Measurements from ENCODE around the gene IL17F. TPM values are rescaled to one million over a fixed set of nuclear protein-coding genes. Genes with fewer than 3 reads are reported as not detected.

Gene IL17F
- total and polyA plus RNA-seq, 7 experiments from 2014 or later = 0.48 TPM; not detected in 6

DNA sequence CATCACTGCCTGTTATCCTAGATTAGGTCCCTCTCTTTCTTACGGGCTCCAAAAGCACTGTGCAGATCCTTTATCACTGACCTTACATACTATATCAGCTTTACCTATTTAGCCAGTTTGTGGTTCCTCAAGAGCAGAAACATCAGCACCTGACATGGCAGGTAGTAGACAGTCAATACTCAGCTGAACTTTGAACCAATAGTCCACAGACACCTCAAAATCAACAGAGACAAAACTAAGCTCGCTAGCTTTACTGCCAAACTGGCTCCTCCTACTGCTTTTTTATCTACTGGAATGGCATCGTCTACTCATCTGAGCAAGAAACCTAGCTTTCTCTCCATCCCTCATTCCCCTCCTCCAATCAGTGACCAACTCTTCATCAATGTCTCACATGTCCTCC, 52.5 kb downstream of the IL17F start:
- H3K4me1 Mint-ChIP-seq = no peaks in the 10 kb centered on the region
- H3K36me3 Mint-ChIP-seq = no peaks in the 10 kb centered on the region
- H3K27me3 Mint-ChIP-seq = peaks cover 8 to 46% (median 17%) of the 10 kb centered on the region in 5 donors
- ATAC-seq = no peak
- peaks cover 0 to 1% (median 0%) of the 10 kb centered on the region in 11 donors for H3K9me3 Mint-ChIP-seq
- POLR2A ChIA-PET = no interaction called here
- Histone ChIP-seq H3K4me3 (ENCODE audit: low read length) (no peak overlapping the region), H3K36me3 (ENCODE audit: control insufficient read depth in 2 of 3, insufficient read depth in 3 of 3, low read length in 3 of 3) (no peaks in the 10 kb centered on the region), H3K9me3 (ENCODE audit: control insufficient read depth in 2 of 3, low read length in 3 of 3) (no peaks in the 10 kb centered on the region), H3K27me3 (ENCODE audit: control insufficient read depth in 2 of 2, insufficient read depth in 2 of 2, low read length in 2 of 2) (no peaks in the 10 kb centered on the region), H3K27ac (ENCODE audit: low read depth, low read length) (no peak overlapping the region), H3K4me1 (ENCODE audit: control insufficient read depth in 2 of 2, insufficient read depth in 2 of 2, low read length in 2 of 2) (no peaks in the 10 kb centered on the region)
- DNase-seq = no peak
- CTCF ChIA-PET = interaction anchor here (0.7 kb wide), 1 partner anchor 29 kb away, joined by 3 read pairs; no protein-coding TSS in a partner anchor
- intact Hi-C loops (cut with micrococcal nuclease) = no loop called here
- H3K4me3 Mint-ChIP-seq = no peak overlapping the region
- no peak overlapping the region for H3K27ac Mint-ChIP-seq

- Histone ChIP-seq H3K27me3 (ENCODE audit: control insufficient read depth in 2 of 2, insufficient read depth in 2 of 2, low read length in 2 of 2) (no peaks in the 10 kb centered on the region), H3K36me3 (ENCODE audit: control insufficient read depth in 2 of 3, insufficient read depth in 3 of 3, low read length in 3 of 3) (no peaks in the 10 kb centered on the region), H3K9me3 (ENCODE audit: control insufficient read depth in 2 of 3, low read length in 3 of 3) (no peaks in the 10 kb centered on the region), H3K27ac (ENCODE audit: low read depth, low read length) (no peak overlapping the region), H3K4me1 (ENCODE audit: control insufficient read depth in 2 of 2, insufficient read depth in 2 of 2, low read length in 2 of 2) (no peaks in the 10 kb centered on the region), H3K4me3 (ENCODE audit: low read length) (no peak overlapping the region)
- no peak overlapping the region for H3K27ac Mint-ChIP-seq
- ChIA-PET POLR2A (no interaction called here), CTCF (no interaction called here)
- ATAC-seq (no peak), DNase-seq (no peak)
- H3K4me1 Mint-ChIP-seq = no peaks in the 10 kb centered on the region
- intact Hi-C loops (cut with micrococcal nuclease) = no loop called here
- H3K36me3 Mint-ChIP-seq = no peaks in the 10 kb centered on the region
- no peak overlapping the region for H3K4me3 Mint-ChIP-seq
- peaks cover 16 to 50% (median 27%) of the 10 kb centered on the region in 5 donors for H3K27me3 Mint-ChIP-seq
- H3K9me3 Mint-ChIP-seq = peaks cover 0 to 1% (median 0%) of the 10 kb centered on the region in 11 donors
Measured at GRCh38 chr6:52190409-52190808, 53.9 kb downstream of the IL17F start.

DNA sequence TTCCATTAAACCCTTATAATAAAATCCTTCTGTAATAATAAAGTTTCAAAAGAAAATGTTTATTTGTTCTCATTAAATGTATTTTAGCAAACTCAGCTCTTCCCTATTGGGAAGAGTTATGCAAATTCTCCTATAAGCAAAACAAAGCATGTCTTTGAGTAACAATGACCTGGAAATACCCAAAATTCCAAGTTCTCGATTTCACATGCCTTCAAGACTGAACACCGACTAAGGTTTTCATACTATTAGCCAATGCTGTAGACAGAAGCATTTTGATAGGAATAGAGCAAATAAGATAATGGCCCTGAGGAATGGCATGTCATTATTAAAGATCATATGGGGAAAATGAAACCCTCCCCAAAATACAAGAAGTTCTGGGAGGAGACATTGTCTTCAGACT, 54.3 kb downstream of the IL17F start:
- Histone ChIP-seq H3K4me3 (ENCODE audit: low read length) (no peak overlapping the region), H3K27ac (ENCODE audit: low read depth, low read length) (no peak overlapping the region), H3K9me3 (ENCODE audit: control insufficient read depth in 2 of 3, low read length in 3 of 3) (no peaks in the 10 kb centered on the region), H3K4me1 (ENCODE audit: control insufficient read depth in 2 of 2, insufficient read depth in 2 of 2, low read length in 2 of 2) (no peaks in the 10 kb centered on the region), H3K36me3 (ENCODE audit: control insufficient read depth in 2 of 3, insufficient read depth in 3 of 3, low read length in 3 of 3) (no peaks in the 10 kb centered on the region), H3K27me3 (ENCODE audit: control insufficient read depth in 2 of 2, insufficient read depth in 2 of 2, low read length in 2 of 2) (no peaks in the 10 kb centered on the region)
- Mint-ChIP-seq H3K4me1 (no peaks in the 10 kb centered on the region), H3K27me3 (peaks cover 17 to 49% (median 28%) of the 10 kb centered on the region in 5 donors), H3K27ac (no peak overlapping the region), H3K36me3 (no peaks in the 10 kb centered on the region), H3K4me3 (no peak overlapping the region), H3K9me3 (peaks cover 0 to under 1% (median 0%) of the 10 kb centered on the region in 11 donors)
- ChIA-PET POLR2A (no interaction called here), CTCF (no interaction called here)
- intact Hi-C loops (cut with micrococcal nuclease) = no loop called here
- no peak for ATAC-seq
- no peak for DNase-seq

GRCh38 chr6:52187098-52187497, 57.2 kb downstream of the IL17F start:
- Histone ChIP-seq H3K27me3 (ENCODE audit: control insufficient read depth in 2 of 2, insufficient read depth in 2 of 2, low read length in 2 of 2) (no peaks in the 10 kb centered on the region), H3K36me3 (ENCODE audit: control insufficient read depth in 2 of 3, insufficient read depth in 3 of 3, low read length in 3 of 3) (no peaks in the 10 kb centered on the region), H3K4me1 (ENCODE audit: control insufficient read depth in 2 of 2, insufficient read depth in 2 of 2, low read length in 2 of 2) (no peaks in the 10 kb centered on the region), H3K27ac (ENCODE audit: low read depth, low read length) (no peak overlapping the region), H3K9me3 (ENCODE audit: control insufficient read depth in 2 of 3, low read length in 3 of 3) (no peaks in the 10 kb centered on the region), H3K4me3 (ENCODE audit: low read length) (no peak overlapping the region)
- no peaks in the 10 kb centered on the region for H3K36me3 Mint-ChIP-seq
- H3K27ac Mint-ChIP-seq = no peak overlapping the region
- peaks cover 0 to 2% (median 0%) of the 10 kb centered on the region in 11 donors for H3K9me3 Mint-ChIP-seq
- ChIA-PET POLR2A (no interaction called here), CTCF (no interaction called here)
- intact Hi-C loops (cut with micrococcal nuclease) = no loop called here
- no peaks in the 10 kb centered on the region for H3K4me1 Mint-ChIP-seq
- peaks cover 17 to 56% (median 31%) of the 10 kb centered on the region in 5 donors for H3K27me3 Mint-ChIP-seq
- ATAC-seq = no peak
- no peak for DNase-seq
- H3K4me3 Mint-ChIP-seq = no peak overlapping the region

Other genes starting within 250 kb of the IL17F start
- not detected for gene PKHD1, start 156.9 kb downstream of the IL17F start, total RNA-seq
- not detected for gene PKHD1, start 156.9 kb downstream of the IL17F start, polyA plus RNA-seq
- gene IL17A, start 58.1 kb downstream of the IL17F start, total RNA-seq = not detected
- gene IL17A, start 58.1 kb downstream of the IL17F start, polyA plus RNA-seq = not detected
- 100 to 1,000 TPM in 1 of 5 experiments, 10 to 100 TPM in 4; 20.3 to 157 (median 45.2) TPM for gene MCM3, start 40.2 kb upstream of the IL17F start, total RNA-seq
- gene MCM3, start 40.2 kb upstream of the IL17F start, polyA plus RNA-seq = 10 to 100 TPM; 51.6 to 70.5 TPM
- 10 to 100 TPM in 3 of 5 experiments, 1 to 10 TPM in 2; 7.5 to 46.2 (median 21.6) TPM for gene PAQR8, start 117.7 kb upstream of the IL17F start, total RNA-seq
- 10 to 100 TPM; 32.1 to 39.2 TPM for gene PAQR8, start 117.7 kb upstream of the IL17F start, polyA plus RNA-seq
- gene EFHC1, start 175.8 kb upstream of the IL17F start, total RNA-seq = 10 to 100 TPM in 2 of 5 experiments, 1 to 10 TPM in 3; 2.4 to 13.8 (median 6.0) TPM
- gene EFHC1, start 175.8 kb upstream of the IL17F start, polyA plus RNA-seq = 1 to 10 TPM; 1.9 to 5.2 TPM